Measurements from ENCODE around the gene METTL26.
A peak's percentile ranks its signal among the peaks of the same experiment; 100 is the strongest.

The METTL26 gene

DNA sequence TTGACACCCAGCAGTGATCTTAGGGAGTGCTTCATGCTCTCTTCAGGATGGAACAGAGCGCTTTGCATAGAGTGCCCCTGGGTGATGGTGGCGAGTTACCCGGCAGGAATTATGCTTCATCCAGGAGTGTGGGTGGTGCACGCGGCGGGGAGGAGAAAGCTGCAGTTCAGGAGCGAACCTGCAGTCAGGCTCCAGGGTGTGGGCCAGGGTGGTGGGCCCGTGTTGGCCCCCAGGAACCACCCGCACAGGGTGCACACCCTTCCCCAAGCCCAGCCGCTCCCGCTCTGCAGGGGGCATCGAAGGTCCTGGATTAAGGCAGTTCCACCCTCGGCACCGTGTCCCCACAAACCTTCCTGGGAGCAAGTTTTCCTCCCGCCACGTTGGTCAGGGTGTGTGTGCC, 42.3 kb downstream of the METTL26 start:
- DNase-seq: no peak

DNA sequence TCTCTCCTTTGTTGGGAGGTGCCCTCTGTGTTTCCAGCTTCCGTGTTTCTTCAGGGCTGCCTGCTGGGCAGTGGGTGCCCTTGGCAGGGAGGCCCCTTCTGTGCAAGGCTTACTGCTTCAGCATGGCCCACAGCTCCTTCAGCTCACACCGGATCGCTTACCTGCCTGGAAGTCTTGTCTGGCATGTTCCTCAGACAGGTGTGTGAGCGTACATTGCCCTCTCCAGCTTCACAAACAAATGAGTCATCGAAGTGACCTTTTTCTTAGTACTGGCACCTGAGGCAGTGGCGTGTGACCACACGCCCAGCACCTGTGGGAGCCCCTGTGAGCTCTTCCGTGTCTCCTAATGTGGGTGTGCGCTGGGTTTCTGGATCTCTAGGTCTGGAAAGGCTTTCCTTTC, 42.7 kb downstream of the METTL26 start:
- DNase-seq: no peak

DNA sequence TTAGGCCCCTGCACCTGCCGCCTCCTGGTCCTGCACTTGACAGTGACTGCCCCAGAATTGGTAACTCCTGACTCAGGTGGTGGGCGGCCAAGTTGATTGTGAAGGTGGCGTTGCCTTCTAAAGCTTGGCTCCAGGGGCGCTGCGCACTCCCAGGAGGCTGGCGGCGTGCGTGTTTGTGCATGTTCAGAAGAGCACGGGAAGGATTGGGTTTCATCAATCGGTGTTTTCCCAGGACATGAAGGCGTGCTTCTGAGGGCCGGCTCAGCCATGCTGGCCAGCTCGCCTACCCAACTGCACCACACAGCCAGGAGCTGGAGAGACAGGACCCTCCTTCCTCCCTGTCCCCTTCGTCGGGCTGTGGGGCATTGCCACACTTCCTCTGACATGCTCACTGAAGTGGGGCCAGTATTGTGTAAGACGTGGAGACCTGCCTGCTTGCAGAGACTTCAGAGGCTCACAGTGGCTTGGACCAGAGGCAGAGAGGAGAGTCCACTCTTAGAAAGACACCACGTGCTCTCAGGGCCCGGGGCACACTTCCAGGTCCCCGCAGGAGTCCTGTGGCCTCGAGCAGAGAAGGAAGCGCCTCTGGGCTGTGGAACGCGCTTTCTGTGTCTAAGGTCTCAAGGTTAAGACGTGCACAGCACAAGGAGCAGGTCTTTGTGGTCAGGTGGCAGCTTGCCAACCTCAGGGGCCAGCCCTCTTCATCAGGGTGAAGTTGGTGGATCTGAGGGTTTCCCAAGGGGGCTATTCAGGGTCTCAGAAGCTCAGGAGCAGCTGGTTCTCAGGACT, 43.4 kb downstream of the METTL26 start:
- peak; percentile 55 for DNase-seq

DNA sequence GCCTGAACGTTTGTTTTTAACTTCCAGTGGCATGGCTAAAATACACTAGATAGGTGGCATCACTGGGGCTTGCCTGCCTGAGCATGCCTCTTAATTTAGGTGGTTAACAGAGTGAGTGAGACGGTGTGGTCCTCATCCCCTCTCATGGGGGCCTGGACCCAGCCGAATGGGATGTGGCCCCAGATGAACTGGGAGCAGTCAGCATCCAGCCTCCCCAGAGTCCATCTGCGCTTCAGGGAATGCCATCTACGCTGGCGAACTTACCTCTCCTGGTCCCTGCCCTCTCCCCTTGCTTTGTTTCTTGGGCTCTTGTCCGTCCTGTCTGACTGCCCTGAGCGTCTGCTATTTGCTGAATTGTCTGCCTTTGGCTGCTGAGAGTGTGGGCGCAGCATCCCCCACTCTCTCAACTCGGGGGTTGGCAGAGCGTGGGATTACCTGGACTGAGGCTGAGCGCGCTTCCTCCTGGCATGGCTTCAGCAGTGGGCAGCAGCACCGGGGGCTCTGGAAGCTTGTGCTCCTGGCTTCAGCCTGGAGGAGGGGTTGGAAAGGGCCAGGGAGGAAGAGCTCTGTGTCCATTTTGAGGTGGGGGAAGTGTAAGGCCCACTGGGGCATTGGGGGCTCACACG, 44.1 kb downstream of the METTL26 start:
- DNase-seq: no peak

DNA sequence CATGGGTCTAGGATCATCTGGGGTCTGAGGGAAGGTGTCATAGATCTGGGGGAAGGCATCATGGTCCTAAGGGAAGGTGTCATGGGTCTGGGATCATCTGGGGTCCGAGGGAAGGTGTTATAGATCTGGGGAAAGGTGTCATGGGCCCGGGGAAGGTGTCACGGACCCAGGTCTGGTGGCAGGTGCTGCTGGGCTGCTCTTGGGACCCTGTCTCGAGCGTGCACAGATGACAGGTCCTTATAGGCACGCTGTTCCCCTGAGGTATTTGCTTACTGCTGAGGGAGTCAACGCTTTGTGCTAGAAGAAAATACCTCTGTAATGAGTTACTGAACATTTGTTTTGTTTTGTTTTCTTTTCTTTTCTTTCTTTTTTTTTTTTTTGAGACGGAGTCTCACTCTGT, 44.9 kb downstream of the METTL26 start:
- no peak for DNase-seq

DNA sequence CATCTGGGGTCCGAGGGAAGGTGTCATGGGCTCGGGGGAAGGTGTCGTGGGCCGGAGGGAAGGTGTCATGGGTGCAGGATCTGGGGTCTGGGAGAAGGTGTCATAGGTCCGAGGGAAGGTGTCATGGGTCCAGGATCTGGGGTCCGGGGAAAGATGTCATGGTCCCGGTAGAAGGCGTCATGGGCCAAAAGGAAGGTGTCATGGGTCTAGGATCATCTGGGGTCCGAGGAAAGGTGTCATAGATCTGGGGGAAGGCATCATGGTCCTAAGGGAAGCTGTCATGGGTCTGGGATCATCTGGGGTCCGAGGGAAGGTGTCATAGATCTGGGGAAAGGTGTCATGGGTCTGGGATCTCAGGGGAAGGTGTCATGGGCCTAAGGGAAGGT, 45.3 kb downstream of the METTL26 start:
- no peak for DNase-seq

DNA sequence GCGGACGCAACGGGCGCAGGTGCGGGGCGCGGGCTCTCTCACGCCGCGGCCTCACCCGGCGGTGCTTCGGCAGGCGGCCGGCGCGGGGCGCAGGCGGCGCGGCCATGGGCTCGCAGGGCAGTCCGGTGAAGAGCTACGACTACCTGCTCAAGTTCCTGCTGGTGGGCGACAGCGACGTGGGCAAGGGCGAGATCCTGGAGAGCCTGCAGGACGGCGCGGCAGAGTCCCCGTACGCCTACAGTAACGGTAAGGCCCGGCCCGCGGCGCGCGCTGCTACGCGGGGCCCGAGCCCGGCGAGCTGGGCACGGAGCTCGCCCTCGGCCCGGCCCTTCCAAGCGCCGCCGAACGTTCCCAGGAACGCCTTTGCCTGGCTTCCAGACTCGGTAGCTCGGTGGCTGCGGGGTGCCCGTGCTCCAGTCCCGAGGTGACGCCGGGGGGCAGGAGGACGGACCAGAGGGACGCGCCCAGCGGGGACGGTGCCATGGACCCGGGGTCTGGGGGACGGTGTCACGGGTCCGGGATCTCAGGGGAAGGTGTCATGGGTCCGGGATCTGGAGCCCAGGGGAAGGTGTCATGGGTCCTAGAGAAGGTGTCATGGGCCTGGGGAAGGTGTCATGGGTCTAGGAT, 45.8 kb downstream of the METTL26 start:
- DNase-seq: no peak

GRCh38 chr16:589658-590187, 46.4 kb downstream of the METTL26 start, which contains the start of gene RAB40C:
RAB40C (plus strand) TSS chr16:590066; CDS start chr16:590292, 226 bp downstream.
- peak; percentile 99 for DNase-seq

DNA sequence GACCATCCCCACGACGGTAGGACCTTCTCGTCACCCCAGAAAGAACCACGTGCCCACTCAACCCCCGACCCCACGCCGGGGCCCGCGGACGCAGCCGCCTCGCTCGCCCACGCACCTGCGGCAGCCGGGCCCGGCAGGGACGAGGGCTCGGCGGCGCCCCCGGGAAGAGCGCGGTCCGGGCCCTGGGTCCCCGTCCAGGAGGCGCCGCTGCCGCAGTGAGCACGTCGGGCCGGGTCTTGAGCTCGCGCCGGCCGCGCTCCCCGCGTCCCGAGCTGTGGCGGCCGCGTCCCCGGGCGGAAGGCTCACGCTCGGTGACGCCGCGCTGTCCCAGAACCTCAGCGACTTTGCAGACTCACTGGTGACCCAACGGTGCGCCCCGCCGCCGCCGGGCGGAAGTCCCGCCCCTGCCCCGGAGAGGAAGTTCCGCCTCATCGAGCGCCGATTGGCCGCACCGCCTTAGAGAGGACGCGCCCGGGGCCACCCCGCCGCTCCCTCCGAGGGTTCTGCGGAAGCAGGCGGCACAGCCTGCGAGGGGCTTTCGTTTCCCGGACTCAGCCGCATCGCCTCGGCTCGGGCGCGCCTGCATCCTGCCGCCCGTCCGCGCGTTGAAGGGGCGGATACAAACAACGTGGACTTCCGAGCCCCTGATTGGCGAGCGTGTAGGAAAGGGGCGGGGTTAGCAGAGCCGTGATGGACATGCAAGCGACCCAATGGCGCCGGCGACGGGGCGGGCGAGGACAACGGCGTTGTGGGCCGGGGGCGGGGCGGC, 47.0 kb downstream of the METTL26 start:
- peak; percentile 96 for DNase-seq

- DNase-seq: peak; percentile 66
Measured at GRCh38 chr16:588639-588888, 47.5 kb downstream of the METTL26 start.

DNA sequence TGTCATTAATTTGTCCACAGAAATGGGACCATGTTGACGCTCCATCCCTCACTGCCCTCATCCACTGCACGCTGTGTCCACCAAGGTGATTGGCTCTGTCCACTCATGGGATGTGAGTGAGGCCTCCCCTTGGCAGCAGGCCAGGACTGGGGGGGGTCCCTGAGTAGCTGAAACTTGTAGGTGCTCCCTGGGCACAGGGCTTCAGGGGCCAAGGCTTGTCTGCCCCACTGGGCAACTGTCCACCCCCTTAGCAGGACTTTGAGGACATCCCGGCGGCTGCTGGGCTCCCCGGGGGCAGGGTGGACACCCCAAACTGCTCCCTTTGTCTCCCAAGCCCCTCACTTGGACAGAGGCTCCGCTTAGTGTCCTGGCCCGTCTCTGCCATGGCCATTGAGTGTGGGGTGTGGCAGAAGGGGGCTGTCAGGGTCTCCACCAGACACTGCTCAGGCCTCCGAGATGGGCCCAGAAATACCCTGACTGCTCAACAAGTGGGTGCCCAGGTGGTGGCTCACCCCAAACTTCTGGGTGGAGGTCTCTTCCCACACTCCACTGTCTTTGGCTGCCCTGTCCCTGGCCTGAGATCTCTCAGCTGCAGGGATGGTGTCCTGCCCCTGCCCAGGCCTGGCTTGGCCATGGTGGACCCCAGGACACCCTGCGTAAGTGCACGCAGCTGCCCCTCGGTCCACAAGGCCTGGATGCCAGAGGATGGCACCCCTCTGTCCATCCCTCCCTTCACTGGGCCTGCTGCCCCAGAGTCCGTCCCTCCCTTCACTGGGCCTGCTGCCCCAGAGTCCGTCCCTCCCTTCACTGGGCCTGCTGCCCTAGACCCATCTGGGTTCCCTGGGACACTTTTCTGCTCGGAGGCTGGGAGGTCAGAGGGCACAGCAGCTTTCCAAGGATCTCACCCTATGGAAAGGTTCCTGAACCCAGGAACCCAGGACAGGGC, 49.2 kb downstream of the METTL26 start:
- DNase-seq: no peak

DNA sequence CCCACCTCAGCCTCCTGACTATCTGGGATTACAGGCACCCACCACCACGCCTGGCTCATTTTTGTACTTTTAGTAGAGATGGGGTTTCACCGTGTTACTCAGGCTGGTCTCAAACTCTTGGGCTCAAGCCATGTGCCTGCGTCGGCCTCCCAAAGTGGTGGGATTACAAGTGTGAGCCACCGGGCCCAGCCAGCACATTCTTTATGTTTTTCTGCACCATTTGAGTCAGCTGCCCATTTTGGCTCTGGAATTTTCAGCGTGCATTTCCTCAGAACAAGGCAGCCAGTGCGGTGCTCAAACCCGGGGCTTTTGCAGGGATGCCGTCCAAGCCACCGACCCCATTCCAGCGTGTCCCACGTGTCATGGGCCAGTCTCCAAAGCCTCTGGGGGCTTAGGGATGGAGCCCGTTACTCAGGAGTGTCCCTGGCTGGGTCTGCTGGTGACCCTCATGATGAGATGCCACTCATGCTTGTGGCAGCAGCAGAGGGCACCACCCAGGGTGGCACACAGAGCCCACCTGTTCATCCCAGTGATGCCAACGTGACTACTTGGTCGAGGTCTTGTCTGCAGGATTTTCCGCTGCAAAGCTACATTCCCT, 50.0 kb downstream of the METTL26 start:
- DNase-seq: no peak

DNA sequence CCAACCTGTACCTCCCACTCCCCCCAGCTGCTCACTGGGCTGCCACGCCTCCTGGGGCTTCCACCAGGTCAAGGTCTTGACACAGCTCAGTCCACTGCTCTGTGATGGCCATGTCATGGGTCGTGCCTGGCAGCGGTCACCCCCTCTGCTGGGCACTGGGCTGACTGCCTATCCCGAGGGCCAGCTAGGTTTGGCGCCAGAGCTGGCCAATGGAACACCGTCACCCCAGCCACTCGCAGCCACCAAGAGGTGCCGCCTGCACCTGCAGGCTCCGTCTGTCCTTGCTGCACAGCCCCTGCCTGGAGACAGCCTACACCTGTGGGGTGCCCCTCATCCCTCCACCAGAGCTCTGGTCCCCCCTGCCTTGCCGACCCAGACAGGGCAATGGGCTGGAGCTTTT, 50.8 kb downstream of the METTL26 start:
- no peak for DNase-seq
